HL-60/S4 treated with phorbol 12-myristate 13-acetate at 8.2 ng/mL for 4 days and 3 days (cell line): Measurements from ENCODE around the gene DCDC1.
"Not testable (repeated sequence)": the region's sequence is repeated elsewhere in the genome, so short reads cannot be mapped to it uniquely, and the experiment has no call there.

Experiments
- in situ Hi-C: fragments of 300-500 bp; cut with MboI; formaldehyde crosslinking; loops from 2 replicates; pipeline ENCODE4 v1.15.0; 2022; ENCODE audit warnings: low sequenced_read_pairs

DCDC1 gene

DNA sequence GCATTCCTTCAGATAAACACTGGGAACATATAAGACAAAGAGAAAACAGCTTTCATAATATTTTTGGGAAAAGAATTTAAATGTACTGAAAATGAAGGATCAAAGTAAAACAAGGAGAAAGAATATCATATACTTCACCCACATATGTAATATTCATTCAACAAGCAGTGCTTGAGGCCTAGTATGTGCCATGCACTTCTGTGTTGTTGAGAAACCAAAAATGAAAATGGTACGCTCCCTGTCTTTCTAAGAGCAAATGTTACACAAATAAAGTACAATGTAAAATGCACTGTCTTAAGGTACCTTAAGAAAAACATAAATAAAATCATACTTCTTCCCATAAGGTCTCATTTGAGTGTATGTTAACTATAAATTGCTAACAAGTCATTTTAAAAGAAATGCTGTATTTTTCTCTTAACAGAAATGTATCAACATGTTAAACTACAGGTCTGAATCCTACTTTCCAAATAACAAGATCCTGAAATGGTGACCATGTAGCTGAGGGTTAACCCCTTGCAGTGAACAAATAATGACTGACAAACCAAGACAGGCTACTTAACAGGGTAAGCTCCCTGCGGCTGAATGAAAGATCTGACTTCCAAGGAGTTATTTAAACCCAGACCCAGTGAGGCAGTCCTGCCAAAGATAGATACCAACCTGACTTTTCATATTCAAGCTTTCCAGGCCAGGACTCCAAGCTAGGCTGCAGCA lies 377.6 kb downstream of the DCDC1 start:
- in situ Hi-C loops: no loop called here

GRCh38 chr11:30991376-30991775 lies 378.2 kb downstream of the DCDC1 start:
- in situ Hi-C loops: no loop called here

GRCh38 chr11:30990625-30991296 lies 378.8 kb downstream of the DCDC1 start:
- in situ Hi-C loops: no loop called here

DNA sequence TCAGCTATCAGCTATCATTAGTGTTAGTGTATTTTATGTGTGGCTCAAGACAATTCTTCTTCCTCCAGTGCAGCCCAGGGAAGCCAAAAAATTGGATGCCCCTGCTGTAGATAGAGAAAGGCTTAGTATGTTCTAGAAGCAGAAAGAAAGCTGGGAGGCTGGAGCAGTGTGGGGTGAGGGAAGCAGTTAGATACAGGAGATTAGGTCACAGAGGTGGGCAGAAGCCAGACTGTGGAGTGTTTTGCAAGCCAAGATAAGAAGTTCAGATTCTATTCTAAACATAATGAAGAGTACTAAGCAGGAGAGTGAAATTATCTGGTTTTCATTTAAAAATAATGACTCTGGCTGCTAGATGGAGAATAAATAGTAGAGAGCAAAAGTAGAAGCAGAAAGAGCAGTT lies 381.7 kb downstream of the DCDC1 start:
- in situ Hi-C loops: no loop called here

GRCh38 chr11:30985536-30985935 lies 384.0 kb downstream of the DCDC1 start:
- in situ Hi-C loops: no loop called here

GRCh38 chr11:30984827-30985226 lies 384.7 kb downstream of the DCDC1 start:
- in situ Hi-C loops: no loop called here

GRCh38 chr11:30984442-30984816 lies 385.1 kb downstream of the DCDC1 start:
- in situ Hi-C loops: no loop called here

DNA sequence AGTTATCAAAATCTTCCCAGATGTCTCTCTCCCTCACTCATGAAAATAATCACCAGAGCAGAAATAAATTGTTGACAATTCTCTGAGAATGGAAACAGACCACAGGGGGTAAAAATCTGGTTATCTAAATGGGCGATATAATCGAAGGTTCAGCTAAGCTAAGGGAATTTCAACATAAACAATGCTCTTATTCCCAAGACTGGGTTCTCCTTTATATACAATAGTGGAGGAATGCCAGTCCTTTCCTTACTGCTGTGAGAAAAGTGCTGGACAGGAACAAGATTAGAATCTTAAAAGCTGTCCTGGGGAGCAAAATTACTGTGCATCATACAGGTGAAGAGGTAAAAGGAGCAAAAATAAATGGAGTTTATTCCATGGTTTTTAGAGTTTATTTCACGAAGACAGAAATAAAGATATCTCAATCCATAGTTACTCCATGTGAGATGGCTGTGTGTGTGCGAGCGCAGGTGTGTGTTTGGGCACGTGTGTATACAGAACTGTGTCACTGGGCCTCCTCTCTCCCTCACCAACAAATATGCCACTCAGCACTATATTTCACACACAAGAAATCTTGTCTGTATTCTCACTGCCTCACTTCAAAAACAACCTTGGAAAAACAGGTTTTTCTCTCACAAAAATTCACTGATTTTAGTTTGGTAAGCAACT lies 385.6 kb downstream of the DCDC1 start:
- in situ Hi-C loops: no loop called here

GRCh38 chr11:30983143-30983542 lies 386.4 kb downstream of the DCDC1 start:
- in situ Hi-C loops: no loop called here

DNA sequence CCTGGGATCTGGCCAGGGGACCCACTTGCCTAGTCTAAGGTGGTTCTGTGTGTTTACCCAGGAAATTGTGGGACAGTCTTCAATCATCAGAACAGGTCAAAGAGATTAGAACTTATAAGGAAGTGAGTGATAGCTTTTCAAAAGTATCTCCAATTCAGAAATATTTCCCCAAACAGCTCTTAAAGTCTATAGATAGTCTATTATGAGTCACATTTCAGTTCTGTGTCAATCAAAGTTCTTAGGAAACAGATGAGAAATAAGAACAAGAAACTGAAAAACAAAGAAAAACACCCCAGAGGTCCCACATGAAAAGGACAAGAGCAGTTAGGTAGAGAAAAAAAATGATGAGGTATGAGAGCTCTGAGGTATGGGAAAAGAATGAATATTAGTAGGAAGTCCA lies 402.0 kb downstream of the DCDC1 start:
- in situ Hi-C loops: no loop called here

- in situ Hi-C loops: no loop called here
These were observed 409.0 kb downstream of the DCDC1 start for GRCh38 chr11:30960387-30960992.

GRCh38 chr11:30956751-30957150 lies 412.8 kb downstream of the DCDC1 start:
- in situ Hi-C loops: no loop called here

DNA sequence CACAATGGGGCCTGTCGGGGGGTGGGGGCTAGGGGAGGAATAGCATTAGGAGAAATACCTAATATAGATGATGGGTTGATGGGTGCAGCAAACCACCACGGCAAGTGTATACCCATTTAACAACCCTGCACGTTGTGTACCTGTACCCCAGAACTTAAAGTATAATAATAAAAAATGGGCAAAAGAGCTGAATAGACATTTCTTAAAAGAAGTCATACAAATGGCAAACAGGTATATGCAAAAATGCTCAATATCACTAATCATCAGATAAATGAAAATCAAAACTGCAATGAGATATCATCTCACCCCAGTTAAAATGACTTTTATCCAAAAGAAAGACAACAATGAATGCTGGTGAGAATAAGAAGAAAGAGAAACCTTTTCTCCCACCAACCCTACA lies 419.7 kb downstream of the DCDC1 start:
- in situ Hi-C loops: no loop called here

DNA sequence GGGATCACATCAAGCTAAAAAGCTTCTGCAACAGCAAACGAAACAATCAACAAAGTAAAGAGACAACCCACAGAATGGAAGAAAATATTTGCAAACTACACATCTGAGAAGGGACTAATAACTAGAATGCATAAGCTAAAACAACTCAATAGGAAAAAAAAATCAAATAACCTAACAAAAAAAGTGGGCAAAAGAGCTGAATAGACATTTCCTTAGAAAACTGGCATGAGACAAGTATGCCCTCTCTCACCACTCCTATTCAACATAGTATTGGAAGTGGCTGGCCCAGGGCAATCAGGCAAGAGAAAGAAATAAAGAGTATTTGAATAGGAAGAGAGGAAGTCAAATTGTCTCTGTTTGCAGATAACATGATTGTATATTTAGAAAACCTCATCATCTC lies 421.8 kb downstream of the DCDC1 start:
- in situ Hi-C loops: not testable (repeated sequence)

GRCh38 chr11:30938810-30939209 lies 430.7 kb downstream of the DCDC1 start:
- in situ Hi-C loops: no loop called here

- in situ Hi-C loops: no loop called here
These were observed 431.4 kb downstream of the DCDC1 start for GRCh38 chr11:30938171-30938570.

- in situ Hi-C loops: no loop called here
These were observed 433.0 kb downstream of the DCDC1 start for GRCh38 chr11:30936491-30936890.

DNA sequence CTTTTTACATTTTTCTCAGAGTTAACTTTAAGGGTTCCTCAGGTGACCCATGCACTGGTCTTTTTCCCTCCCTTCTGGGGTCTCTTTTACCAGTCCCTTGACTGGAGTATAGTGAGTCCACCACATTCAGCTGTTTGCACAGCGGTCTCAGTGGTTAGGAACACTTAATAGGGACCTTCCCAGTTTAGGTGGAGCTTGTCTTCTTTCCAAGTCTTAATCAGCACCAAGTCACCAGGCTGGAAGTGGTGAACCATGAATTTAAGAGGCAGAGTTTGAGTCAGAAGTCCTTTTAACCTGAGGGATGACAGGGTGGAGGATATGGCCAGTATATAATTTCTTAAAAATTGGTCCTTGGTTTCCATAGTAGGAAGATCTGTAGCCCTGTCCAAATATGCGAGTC lies 433.7 kb downstream of the DCDC1 start:
- in situ Hi-C loops: no loop called here

DNA sequence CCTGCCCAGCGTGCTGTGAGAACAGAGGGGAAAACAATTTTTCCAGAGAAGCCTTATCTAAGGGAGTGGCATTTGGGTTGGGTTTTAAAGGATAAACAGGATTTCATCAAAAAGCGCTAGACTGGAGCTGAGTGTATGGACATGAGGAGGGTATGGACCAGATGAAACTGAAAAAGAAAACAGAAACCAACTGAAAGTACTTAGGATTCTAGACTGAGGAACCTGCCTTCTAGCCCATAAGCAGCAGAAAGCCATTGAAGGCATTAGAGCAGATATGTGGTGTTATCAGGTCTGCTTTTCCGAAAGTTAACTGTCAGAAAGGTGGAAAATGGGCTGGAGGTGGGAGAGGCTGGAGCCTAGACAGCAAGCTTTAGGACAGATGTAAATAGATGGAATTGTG lies 443.4 kb downstream of the DCDC1 start:
- in situ Hi-C loops: no loop called here

- in situ Hi-C loops: no loop called here
These were observed 447.7 kb downstream of the DCDC1 start for GRCh38 chr11:30921811-30922210.

DNA sequence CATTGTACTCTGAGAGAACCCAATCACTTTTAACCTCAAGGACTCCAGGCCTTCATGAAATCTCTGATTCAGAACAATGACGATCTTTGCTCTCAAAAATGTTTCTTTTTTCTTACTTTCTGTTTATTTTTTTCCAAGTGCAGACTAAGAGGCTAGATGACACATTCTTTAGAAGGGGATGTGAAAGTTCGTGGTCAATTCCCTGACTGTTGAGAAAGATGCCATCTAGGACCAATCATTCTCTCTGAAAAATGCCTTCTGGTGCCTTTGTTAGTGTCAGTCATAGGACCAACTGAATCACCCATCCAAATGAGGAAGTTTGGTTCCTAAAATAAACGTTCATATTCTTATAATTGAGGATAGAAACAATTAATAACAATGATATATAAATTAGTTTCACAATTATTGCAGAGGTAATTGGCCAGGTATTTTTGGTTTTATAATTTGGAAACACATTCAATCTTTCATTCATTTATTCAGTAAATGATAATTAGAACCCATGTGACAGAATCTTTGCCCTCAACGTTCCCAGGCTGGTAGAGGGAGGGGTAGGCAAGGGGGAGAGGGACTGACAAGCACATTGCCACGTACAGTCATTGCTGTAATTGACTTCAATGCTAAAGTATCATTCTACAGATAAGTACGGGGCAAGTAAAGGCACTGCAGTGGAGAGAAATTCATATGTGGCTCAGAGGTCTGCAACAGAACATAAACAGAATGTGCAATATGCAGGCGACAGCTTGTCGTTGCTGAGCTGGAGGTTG lies 450.0 kb downstream of the DCDC1 start:
- in situ Hi-C loops: no loop called here
